GM04503 (cell line): ENCODE results near the gene ATG4D.

Experiments used
- DNase-seq: peaks from one replicate; pipeline ENCODE4 v3.0.0-alpha.2; 2012; ENCODE audit warnings: low read depth

Gene ATG4D

DNA sequence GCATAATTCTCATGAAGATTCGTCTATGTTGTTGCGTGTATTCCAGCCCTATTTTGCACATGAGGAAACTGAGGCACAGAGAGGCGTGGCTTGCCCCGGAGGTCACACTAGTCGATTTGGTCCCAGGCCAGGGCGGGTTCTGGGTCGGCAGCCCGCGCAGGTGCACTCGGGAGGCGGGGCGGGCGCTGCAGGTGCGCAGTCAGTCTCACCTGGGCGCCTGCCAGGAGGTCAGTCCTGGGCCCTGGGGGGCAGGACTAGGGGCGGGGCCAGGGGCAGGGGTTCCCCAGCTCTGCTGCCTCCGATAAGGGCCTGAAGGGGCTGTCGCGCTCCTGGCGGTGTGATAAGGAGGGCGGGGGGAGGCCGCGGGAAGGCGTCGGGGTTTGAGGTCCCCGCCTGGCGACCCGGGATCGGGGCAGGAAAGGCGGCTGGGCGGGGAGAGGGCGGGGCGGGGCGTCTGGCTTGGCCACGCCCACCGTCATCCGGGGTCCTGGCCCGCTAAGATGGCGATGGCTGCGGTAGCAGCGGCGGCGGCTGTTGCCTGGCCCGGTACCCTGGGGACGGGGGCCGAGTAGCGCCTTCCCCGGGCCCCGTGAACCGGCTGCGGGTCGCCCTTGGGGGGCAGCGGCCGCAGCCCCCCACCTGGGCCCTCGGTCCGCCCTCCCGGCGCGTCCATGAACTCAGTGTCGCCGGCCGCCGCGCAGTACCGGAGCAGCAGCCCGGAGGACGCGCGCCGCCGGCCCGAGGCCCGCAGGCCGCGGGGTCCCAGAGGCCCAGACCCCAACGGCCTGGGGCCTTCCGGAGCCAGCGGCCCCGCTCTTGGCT, at the start of gene ATG4D:
Gene ATG4D, plus strand, starts transcription at position 485 of the 822 bp plus-strand sequence. Its CDS starts 187 bp downstream, at position 672.
- DNase-seq = no peak

DNA sequence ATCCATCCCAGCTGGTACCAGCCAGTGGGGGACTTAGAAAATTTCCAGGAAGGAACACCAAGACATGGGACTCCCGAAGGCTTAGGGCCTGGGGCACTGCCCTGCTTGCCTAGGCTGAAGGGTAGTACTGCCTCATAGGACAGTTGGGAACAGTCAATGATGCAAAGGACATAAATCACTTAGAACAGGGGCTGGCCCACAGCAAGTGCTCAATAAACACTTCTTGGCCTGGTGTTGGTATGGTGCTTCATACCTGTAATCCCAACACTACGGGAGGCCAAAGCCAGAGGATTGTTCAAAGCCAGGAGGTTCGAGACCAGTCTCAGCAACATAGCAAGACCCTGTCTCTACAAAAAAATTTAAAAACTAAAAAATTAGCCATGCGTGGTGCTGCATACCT, 46.3 kb upstream of the ATG4D start:
- no peak for DNase-seq

DNA sequence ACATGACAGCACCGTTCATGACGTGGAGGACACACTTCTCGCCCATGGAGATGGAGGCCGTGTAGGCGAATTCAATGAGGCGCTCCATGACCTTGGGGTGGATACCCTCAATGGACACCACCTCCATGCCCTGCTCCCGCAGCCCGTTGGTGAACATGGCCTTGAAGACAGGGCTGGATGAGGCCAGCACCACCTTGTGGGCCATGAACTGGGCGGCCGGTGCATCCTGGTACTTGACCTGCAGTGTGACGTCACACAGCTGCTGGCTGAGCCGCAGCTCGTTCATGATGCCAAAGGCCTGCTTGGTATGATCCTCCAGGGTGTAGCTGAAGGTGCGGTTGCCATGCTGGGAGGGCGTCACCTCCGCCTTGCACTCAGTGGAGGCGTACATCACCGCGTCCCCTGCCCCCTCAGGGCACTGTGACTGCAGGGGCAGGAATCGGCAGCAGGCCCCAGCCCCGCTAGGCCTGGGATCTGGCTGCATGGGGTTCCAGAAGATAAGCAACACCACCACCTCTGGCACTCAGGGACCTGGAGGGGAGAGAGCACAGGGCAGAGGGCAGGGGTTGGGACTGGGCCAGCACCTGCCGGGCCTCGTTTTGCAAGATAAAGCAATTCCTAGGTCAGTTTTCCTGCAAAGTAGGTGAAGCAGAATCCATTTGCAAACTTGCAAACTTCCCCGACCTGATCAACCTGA, 44.0 kb upstream of the ATG4D start:
- no peak for DNase-seq

DNA sequence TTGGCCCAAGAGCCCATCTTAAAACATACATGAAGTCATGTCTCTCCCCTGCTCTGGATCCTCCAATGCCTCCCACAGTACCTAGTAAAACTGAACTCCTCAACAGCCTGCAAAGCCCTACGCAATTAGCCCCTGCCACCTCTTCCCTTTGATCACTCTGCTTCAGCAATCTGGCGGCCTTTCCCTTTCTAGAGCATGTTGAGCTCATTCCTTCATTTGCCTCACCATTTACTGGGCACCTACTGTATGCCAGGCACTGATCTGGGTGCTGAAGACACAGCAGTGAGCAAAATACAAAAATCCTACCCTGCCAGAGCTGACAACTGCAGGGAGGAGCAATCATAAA, 43.5 kb upstream of the ATG4D start:
- DNase-seq = no peak

DNA sequence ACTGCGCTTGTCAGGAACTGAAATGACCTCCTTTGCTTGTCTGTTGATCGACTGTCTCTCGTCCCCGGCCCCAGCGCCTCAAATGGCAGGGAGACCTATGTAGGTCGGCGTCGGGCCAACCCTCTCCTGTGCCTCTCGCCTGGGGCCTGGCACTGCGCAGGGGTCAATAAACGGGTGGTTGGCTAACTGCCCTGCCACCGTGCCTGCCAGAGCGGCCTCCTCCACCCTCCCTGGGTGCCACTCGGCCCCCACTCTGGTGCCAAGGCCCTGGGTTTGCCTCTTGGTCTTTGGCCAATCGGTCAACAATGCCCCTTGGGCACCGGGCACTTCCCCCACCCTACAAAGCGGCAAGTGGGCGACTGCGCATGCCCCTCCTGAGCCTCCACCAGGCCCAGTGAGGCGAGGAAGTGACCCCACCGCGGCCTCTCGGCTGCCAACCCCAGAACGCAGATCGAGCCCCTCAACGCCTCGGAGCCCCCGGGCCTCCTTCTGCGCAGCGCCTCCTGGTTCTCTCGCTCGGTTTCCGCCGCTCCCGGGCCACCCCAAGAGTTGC, 41.7 kb upstream of the ATG4D start:
- no peak for DNase-seq

DNA sequence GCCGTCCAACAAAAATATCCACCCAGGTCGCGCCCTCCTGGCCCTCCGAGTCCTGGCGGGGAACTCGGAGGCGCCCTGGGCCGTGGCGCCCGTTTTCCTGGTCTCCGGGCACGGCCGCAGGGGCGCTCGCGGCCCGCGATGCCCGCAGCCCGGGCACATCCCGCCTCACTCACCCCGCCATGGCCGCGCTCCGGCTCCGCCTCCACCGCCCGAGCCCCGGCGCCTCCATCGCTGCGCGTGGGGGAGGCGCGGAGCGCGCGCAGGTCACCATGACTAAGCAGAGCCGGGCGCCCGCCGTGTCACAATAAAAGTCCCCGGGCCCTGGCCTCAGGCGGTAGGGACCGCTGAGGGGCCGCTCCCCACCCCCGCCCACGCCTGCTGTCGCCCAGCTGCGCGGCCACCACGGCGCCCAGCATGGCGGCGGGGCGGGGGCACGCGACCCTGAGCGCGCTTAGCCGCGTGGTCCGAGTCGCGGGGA, 41.1 kb upstream of the ATG4D start:
- peak; percentile 44 for DNase-seq

DNA sequence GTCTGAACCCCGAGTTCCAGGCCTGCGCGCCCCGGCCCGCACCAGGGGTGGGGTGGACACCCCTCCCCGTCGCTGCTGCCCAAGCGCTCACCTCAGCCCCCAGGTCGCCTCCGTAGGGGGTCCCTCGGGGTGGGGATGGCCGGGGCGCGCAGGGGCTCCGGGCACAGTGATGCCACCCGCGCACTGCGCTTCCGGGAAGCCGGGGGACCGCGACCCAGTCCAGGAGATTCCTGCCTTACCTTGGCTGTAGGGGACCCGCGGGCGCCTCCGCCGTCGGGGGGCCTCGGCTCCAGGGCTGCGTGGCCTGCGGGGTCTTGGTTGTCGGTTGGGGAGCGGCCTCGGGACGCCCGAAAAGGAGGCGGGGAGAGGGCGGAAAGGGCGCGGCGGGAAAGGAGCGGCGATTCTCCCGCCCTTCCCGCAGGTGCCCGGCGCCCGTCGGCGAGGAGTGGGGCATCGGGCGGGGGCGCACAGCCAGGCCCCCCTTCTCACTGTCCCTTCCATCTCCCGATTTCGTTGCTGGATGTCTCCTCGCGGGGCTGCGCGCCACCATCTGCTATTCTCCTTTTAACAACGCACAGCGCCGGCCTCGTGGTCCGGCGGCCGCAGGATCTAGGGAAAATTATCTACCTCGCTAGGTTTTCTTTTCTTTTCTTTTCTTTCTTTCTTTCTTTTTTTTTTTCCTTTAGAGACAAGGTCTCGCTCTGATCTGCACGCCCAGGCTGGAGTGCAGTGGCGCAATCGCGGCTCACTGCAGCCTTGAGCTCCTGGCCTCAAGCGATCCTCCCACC, 40.5 kb upstream of the ATG4D start, which contains the start of gene KEAP1:
Gene KEAP1, minus strand, starts transcription at position 355 of the 788 bp plus-strand sequence. CDS start 3,323 bp downstream, outside the sequence.
- no peak for DNase-seq

DNA sequence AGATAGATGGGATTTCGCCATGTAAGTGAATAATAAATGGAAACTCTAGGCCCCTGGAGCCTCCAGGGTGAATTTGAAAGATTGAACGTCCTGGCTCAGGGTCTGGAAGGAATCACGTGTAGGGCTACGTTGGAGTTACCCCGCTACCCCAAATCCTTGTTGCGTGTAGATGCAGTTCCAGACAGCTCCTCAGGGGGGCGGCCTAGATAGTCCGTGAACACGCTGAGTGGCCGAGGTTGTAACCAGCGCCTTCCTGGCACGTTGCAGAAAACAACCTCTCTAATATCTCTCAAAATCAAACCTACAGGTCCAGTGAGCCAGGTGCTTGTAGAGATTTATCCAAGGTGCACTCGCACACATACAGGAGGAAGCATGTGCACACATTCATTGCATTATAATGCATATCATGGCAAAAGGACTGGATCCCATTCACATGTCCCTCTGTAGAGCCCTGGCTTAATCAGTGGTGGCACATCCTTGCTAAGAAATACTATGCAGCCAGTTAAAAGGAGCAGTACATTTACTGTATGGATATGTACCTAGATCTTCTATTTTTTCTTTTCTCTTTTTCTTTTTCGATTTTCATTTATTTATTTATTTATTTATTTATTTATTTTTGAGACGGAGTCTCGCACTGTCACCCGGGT, 38.0 kb upstream of the ATG4D start:
- no peak for DNase-seq

DNA sequence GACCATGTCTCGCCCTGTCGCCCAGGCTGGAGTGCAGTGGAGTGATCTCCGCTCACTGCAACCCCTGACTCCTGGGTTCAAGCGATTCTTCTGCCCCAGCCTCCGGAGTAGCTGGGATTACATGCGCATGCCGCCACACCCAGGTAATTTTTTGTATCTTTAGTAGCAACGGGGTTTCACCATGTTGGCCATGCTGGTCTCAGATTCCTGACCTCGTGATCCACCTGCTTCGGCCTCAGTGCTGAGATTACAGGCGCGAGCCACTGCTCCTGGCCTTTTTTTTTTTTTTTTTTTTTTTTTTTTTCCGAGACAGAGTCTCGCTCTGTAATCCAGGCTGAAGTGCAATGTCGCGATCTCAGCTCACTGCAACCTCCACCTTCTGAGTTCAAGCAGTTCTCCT, 35.7 kb upstream of the ATG4D start:
- DNase-seq = no peak

DNA sequence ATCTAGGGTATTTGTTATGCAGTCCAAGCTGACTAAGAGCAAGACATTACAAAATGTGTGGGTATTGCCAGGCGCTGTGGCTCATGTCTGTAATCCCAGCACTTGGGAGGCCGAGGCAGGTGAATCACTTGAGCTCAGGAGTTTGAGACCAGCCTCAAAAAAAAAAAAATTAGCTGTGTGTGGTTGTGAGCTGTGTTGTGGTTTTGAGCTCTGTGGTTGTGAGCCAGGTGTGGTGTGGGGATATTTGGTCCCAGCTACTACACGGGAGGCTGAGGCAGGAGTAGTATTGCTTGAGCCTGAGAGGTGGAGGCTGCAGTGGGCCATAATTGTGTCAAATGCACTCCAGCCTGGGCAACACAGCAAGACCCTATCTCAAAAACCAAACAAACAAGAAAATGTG, 35.0 kb upstream of the ATG4D start:
- DNase-seq = no peak

DNA sequence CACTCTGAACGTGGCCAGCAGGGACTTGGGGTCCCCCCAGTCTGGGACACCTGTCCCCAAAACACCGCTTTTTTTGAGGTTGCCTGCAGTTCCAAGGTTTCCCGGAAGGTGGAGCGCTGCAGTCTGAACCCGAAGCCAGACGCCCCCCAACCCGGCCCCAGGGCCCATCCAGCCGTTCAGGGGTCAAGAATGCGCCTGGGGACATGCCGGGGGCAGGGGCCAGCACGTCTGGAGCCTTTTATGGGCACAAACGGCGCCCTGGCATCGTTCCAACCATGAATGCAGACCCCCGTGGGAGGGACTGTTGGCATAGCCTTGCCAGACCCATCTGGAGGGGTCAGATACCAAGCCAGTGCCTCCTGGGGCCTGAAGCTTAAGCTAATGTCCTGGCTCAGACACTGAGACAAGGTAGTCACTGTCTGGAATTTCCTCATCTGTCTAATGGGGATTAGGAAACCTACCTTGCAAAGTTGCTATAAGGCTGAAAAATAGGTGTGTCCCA, 33.4 kb upstream of the ATG4D start:
- no peak for DNase-seq

DNA sequence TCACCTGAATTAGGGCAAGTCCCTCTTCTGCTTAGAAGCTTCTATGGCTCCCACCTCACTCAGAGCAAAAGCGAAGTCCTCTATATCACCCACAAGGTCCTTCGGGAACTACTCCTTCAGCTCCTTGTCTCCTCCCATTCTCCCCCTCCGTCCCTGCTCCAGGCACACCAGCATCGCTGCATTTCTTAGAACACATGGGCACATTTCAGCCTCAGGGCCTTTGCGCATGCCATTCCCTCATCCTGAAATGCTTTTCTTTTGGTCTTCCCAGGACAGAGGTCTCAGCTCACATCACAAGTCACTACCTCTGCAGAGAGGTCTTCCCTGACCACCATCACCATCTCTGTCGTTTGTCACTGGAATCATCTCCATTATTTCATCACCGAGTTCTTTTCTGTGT, 30.5 kb upstream of the ATG4D start:
- no peak for DNase-seq

DNA sequence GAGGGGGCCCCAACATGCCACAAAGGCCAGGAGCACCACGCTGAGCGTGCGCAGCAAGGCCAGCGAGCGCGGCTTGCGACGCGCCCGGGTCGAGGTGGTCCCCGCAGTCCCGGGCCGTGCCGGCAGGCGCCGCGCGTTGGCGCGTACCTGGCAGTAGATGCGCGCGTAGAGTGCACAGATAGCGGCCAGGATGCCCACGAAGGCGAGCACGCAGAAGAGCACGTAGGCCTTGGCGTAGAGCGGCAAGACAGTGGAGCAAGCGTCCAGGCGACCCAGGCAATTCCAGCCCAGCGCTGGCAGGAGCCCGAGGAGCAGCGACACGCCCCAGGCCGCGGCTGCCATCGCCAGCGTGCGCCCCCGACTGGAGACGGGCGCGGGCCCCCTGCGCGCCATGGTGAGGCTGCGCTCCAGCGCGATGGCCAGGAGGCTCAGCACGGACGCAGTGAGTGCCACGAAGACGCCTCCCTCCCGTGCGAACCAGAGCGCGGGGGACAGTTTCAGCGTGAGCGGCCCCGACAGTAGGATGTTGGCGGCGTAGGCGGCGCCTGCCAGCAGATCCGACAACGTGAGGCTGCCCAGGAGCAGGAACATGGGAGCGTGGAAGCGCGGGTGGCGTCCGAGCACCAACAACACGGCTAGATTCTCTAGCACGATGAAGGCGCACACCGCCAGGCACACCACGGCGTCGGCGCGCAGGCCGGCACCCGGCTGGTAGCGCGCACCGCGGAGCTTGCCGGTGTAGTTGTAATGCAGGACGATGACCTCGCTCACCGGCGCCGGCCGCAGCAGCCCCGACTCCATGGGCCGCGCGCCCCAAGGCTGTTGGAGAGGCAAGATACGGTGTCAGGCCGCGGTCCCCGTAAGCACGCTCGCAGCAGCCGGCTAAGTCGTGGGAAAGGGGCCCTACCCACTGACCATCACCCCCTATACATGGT, 29.2 kb upstream of the ATG4D start:
- DNase-seq = no peak

DNA sequence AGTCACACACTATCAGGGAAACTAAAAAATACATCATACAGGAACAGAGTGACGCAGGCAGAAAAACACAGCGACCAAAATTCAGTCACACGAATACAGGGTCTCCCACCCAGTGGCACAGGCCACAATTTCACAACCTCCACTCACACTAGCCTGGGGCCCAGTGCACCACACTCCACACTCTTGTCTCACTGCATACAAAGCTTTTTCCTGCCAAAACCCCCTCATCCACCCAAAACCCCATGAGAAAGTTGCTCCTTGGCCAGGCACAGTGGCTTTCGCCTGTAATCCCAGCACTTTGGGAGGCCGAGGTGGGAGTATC, 27.7 kb upstream of the ATG4D start:
- DNase-seq = no peak

DNA sequence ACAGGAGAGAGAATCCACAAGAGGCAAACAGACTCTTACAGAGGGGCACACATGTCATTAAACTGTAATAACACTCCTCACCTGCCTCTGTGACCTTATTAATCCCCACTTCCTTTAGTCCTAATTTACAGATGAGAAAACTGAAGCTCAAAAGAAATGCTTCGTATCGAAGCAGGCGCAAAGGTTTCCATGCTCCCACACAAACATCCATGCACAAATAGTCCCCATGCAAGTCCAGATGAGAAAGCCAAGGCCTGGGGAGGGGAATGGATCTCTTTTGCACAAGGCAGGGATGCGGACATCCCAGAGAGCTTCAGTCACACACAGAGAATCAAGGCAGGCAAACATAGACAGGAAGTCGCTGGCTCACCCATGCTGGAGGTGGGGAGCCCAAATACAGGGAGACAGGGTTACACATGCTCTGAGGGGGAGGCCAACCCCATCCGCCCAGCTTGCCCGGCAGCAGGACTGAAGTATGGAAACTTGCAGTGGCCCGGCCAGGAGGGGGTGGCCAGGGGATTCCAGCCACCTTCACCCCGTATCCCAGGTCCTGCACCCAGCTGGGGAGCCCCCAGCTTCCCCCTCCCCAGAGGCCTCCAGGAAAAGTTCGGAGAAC, 26.9 kb upstream of the ATG4D start:
- DNase-seq = no peak

DNA sequence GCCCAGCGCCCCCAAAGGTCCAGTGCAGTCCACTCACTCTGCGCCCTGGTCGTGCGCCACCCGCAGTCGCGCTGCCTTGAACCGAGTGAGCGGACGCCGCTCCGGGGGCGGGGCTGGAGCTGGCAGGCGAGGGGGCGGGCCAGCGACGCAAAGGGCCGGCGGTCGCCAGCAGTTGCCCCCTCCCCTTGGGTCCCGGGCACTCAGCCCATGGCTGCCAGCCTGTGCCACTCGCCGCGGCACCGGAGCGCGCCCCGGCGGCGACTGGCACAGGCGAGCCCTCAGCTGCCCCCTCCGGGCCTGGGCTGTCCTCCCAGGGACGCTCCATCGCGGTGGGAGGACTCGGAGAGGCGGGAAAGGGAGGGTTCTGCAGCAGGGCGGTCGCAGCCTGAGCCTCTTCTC, 26.3 kb upstream of the ATG4D start, which contains the start of gene S1PR5:
Gene S1PR5, minus strand, starts transcription at position 87 of the 399 bp plus-strand sequence. CDS start 2,436 bp downstream, outside the sequence.
- DNase-seq = no peak

DNA sequence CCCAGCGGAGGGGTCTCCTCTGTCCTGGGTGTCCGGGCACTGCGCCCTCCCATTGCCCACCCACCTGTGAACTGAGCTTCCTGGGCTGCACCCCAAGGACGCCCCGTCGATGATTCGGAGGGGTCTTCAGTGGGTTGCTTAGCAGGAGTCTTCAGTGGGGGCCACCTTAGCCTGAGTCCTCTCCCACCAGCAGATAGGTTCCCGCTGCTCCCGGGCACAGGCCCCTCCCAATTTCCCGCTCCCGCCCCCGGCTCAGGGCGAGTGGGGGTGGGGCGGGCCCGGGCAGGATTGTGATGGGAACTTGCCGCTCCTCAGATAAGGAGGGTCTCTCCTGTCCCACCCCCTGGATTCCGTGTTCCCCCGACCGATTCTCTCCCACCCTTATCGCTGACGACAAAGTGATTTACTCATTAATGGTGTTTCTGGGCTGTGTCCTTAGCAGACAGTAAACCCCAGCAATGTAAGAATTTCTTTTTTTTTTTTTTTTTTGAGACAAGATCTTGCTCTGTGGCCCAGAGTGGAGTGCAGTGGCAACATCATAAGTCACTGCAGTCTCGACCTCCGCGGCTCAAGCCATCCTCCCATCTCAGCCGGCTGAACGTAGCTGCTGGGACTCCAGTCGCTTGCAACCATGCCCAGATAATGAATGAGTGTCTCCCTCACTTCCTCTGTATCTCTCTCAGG, 25.8 kb upstream of the ATG4D start:
- DNase-seq = no peak

DNA sequence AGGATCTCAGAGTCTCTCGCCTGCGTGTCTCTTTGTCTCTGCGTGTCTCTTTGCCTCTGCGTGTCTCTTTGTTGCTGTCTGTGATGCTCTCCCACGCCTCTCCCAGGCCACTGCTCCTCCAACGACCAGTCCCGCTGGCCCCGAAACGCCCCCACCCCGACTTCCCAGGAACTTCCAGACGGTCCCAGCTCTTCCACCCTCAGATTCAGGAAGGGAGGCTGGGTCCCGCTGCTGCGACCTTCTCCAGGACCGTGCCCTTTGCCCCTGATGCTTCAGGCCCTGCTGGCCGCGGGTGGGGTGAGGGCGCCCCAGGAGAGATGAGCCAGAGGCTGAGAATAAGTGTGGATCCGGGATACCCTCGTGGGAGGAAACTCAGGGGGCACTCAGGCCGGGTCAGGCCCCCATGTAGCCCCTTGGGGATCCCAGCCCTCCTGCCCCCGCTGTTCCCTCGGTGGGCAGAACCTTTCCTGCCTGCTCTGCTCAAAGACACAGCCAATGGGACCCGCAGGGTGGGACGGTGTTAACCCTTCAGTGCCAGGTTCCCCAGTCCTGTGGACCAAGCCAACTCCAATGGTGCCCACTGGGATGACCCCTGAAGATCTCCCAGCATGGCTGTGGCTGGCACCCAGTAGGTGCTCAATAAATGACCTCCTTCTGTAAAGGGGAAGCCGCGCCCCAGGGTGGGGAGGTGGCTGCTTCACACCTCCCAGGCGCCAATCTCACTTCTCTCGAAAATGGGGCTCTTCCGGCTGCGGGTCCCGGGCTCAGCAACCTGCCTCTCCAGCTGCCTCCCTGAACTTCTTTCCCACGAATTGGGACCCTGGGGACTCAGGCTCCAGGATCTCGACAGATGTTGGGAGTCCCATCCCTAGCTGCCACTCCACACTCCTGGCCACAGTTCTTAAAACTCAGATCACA, 25.0 kb upstream of the ATG4D start:
- DNase-seq = no peak
